DMS53 (cell line): ENCODE data around the gene C19orf25.
A peak's percentile ranks its signal among the peaks of the same experiment; 100 is the strongest.
"Not testable (repeated sequence)": the region's sequence is repeated elsewhere in the genome, so short reads cannot be mapped to it uniquely, and the experiment has no call there.

Source experiments
- DNase-seq: peaks from one replicate; lab custom pipeline; 2025; lab: John Stamatoyannopoulos, UW

C19orf25 gene

DNA sequence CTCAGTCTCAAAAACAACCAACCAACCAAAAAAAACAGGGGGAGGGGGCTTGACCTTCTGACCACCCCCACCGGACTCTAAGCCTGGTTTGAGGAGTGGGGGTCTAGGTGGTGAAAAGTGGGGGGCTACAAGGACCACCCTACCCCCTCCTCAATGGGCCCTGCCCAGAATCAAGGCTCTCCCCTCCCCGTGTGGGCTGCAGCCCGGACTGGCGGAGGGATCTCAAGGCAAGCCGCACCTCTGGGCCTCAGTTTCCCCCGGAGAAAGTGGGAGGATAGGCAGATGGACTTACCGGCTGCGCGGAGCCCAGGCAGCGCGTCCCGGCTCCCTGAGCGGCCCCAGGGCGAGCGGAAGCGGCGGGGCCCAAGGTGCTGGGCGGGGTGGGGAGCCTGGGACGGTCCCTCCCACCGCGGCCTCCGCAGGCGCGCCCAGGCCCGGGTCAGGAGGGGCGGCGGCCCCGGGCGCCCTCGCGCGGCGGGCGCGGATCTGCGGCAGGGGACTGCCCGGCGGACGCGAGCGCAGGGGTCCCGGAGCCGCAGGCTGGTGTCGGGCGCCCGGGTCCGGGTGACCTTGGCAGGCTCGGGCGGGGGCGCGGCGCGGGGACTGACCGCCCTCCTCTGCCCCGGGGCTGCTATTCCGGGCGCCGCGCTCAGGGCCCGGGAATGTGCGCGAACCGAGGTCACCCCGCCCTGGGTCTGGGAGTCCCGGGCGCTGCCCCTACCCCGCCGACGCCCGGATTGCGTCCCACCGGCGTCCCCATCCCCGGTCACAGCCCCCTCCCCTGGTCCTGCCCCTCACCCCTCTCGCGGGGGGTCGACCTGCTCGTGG, 33.9 kb upstream of the C19orf25 start, which contains the start of gene ADAMTSL5:
Gene ADAMTSL5, minus strand, starts transcription at position 349 of the 828 bp plus-strand sequence. CDS start 2,076 bp downstream, outside the sequence.
- peak; percentile 74 for DNase-seq

DNA sequence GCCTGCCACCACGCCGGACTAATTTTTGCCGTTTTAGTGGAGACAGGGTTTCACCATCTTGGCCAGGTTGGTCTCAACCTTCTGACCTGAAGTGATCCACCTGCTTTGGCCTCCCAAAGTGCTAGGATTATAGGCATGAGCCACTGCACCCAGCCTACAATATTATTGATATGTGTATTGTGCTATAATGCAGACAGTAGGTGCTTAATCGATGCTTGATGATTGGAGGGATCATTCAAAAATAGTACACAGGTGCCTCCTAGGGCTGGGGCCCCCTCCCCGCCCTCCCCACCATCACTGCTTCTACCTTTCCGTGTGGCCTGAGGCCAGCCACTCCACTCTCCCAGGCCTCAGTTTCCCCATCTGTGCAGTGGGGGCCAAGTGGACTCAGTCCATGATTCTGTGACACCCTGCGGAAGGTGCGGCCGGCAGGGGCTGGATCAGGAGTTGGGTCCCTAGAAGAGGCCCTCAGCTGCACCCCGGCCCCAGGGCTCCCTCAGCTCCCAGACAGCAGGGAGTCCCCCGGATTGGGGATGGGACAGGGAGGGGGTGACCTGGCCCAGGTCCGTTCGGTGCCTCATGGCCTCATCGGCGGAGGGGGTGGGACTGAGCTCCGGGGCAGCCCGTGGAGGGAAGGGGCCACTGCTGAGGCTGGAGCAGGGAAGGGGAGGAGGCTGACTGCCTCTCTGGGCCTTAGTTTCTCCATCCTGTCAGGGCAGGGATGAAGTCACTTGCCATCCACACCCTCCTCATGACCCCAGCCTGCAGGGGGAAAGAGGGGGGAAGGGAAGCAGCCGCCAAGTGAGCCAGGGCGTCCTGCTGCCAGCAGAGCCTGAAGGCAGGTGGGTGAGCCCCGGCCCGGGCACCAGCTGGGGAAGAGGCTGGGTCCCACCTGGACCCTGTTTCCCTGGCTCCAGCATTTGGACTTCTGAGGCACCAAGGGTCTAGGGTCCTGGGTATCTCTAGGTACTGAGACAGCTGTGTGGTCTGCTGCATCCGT, 32.6 kb upstream of the C19orf25 start:
- no peak for DNase-seq

DNA sequence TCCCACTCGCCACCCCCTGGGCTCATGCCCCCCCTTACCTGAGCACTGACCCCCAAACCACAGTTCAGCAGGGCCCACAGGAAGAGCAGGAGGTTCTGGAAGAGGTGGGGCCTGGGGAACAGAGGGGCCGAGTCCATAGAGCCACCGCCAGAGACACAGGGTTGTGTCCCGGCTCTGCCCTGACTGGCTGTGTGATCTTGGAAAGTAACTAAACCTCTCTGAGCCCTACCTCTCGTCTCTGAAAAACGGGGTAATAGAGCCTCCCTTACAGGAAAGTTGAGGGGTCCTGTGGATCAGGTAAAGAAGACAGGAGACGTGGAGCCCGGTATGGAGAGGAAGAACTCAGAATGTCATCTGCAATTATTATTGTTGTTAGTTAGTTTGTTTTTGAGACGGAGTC, 31.8 kb upstream of the C19orf25 start:
- DNase-seq, result no peak

DNA sequence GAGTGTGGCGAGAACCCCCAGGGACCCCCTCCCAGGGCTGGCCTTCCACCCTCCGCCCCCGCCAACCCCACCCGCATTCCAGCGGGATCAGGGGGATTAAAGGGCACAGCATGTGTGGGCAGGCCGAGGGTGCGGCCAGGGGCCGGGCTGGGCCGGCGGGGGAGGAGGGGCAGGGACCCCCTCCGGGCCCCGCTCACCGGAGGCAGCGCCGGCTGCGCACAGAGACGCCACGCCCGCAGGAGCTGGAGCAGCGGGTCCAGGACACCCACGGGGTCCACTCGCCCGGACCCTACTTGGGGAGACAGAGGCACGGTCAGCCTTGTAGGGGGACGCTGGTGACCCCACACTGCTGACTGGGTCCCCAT, 31.4 kb upstream of the C19orf25 start:
- no peak for DNase-seq

DNA sequence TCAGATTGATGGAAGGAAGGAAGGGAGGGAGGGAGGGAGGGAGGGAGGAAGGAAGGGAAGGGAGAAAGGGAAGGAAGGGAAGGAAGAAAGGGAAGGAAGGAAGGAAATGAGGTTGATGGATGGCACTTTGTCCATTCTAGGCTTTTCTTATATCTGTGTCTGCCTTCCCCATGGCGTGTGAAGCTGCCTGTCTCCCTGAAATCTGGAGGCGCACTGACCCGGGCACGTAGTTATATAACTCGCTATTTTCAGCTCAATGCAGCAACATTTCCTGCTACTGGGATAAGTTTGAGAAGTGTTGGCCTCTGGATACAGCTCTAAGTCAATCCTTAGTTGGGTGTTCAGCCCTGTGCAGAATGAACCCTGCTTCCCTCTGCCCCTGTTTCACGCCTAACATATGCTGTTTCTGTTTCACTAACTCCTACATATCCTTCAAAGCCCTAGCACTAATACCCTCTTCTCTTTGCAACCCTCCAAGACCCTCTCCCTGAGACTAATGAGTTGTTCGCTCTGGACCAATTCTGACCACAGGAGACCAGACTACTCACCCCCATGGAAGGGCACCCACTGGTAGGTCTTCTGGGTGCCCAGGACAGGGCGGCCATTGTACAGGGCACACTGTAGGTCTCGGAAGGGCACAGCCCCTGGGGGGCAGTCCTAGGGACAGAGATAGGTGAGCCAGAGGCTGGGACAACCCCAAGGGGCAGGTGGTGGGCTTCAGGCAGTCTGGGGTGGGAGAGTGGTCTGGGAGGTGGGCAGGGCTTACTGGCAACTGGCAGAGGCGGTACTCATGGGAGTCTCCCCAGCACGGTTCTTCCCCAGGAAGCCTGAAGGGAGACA, 30.8 kb upstream of the C19orf25 start:
- no peak for DNase-seq

DNA sequence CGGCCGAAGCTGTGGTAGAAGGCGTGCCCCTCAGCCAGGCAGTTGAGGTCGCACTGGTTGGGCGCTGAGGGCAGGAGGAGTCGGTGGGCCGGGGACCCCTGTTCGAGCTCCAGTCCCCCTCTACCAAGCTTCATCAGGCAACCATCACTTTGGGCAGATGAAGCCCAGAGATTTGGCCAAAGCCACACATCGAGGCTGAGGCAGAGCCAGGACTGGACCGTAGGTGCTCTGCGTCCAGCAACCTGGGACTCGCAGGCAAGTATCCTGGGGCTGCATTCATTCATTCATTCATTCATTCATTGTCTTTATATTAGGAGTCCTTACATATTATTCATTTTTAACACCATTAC, 29.5 kb upstream of the C19orf25 start:
- no peak for DNase-seq

DNA sequence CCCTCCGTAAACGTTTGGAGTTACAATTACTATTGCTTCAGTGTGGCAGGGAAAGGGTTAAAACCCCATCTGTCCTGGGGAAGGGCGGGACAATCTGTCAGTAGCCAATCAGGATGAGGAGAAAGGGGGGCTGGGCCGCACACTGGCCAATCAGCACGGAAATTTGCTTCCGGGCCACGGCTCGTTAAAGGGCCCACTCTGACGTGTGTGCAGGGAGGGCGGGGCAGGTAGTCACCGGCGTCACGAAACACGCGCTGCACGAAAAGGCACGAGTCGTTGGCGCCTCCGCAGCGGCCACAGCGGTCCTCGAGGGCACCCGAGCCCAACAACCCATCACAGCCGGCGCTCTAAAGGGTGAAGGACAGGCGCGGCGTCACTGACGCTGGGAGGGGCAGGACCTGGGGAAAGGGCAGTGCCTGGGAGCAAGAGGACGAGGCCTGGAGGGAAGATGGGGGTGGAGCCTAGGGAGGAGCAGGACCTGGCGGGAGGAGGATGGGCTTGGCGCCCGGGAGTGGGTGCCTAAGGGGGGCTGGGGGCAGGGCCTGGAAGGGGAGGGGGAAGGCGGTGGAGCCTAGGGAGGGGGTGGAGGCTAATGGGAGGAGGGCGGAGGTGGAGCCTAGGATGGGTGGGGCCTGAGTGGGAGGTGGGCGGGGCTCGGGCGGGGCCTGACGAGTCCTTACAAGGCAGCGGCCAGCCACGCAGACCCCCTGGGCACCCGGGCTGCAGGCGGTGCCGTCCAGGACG, 28.9 kb upstream of the C19orf25 start:
- DNase-seq, result peak; percentile 93

DNA sequence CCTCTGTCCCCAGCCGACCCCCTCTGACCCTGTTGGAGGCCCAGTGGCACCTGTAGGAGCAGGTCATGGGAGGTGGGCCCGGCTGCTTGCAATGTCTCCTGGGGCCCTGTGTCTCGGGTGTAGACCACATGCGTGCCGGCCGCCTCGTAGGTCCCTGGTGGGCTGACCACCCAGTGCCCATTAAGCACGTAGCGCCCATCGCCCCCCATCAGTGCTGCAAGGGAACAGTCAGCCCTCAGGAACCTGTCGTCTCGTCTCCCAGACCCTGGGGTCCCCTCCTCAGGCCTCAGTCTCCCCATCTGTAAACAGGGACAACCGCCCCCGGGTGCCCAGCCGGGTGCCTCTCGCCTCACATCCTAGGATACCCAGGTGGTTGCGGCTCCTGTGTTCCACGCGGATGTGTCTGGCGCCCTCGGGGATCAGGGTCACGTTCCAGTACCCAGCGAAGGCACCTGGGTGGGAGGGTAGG, 28.2 kb upstream of the C19orf25 start:
- DNase-seq, result no peak

DNA sequence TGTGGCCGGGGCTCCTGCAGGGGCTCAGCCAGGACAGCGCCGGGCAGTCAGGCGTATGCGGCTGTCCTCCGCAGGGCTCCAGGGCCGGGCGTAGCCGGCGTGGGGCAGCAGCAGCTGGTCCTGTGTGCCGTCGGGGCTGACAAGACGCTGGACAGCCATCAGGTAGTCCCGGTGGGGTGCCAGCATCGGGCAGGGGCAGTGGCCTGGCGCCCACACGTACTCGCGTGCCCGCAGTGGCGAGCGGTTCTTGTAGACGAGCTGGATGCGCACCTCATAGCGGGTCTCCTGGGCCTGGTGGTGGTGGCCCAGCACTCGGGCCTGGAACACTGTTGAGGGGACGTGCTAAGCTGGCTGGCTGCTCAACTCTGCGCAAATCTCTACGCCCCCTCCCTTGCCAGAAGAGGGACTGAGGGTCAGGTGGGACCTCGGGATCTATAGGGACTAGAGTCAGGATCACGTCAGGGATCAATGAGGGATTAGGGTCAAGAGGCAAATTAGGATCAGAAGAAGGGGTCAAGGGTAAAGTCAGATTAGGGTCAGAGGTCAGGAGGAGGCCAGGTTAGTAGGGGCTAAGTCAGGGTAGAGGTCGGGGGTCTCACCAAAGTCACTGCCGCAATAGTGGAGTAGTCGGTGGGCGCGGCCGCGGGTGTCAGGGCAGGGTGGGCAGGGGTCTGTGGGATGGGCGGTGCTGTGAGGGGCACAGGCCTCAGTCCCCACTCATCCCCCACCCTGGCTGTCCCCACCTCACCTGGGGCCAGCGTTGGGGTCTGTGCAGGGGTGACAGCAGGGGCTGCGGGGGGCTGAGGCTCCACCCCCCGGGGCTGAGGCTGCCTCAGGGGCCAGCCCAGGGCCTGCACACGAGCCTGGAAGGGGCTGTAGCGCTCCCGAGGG, 27.2 kb upstream of the C19orf25 start:
- DNase-seq, result no peak

DNA sequence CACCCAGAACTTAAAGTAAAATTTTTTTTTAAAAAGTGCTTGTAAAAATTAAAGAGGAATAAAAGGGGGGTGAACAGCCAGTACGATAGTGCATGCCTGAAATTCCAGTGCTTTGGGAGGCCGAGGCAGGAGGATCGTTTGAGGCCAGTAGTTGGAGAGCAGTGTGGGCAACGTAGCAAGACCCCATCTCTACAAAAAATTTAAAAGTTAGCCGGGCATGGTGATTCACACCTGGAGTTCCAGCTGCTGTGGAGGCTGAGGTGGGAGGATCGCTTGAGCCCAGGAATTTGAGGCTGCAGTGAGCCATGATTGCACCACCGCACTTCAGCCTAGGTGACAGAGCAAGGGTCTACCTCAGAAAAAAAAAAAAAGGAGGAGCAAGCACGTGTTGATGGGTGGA, 26.0 kb upstream of the C19orf25 start:
- DNase-seq, result no peak

DNA sequence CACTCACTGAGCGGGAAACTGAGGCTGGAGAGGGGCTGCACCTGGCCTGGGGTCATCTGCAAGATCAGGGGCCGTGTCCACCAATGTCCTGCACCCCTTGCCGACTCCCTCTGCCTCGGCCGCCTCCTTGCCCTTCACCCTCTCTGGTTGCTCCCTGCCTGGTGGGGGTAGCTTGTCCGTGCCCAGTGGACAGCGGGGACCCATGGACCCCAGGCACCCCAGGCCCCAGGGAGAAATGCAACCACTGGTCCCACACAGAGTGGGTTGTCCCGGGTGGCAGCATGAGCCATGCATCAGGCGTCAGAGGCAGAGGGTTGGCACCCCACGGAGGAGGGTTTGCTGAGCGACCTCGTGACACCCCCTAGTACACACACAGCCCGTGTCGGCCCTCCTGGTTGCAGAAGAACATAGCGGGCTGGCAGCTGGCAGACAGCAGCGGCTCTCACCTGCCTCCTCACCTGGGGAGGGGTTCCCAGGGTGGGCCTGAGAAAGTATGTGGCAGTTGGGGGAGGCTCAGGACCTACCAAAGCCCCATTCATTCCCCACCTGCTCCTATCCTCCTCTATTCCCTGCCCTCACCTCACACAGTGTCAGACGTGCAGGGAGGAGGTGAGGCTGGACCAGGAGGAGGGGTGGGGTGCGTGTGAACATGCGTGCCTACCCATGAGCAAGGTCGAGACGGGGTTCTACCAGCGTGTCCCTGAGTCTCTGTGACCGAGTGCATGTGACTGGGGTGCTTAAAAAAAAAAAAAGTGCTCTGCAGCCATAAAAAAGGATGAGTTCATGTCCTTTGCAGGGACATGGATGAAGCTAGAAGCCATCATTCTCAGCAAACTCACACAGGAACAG, 25.1 kb upstream of the C19orf25 start:
- no peak for DNase-seq

DNA sequence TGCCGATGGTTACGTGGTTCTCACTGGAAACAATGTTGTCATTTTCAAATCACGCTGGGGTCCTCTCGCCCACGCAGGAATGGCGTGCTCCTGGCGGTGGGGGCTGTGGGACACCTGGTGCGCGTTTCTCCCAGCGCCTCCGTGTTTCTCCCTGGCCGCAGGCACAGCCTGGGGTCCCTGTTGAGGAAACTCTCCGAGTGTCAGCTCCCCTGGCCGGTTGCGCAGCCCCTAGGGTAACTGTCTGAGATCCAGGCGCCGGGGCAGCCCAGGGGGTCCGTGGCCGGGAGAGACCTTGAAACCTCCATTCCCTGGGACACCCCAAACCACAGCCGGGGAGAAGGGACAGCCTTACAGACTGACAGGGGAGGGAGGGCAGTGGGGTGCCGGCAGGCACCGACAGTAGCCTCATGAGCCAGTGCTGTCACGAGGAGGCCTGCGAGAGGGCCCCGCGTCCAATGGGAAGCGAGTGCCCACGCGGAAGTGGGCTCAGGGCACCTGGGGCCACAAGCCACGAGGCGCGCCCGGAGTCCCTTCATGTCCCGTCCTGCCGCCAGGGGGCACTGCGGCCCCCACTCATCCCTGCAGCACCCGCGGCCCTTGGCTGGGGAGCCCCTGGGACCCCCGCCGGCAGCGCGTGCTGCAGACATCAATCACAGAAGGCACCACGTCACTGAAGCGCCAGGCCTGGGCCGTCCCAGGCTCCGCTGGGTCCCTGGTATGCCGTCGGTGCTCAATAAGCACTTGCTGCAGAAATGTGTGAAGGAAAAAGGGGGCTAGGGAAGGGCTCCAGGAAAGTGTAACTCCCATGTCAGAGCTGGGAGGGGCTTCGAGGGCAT, 24.3 kb upstream of the C19orf25 start:
- DNase-seq, result peak; percentile 35

DNA sequence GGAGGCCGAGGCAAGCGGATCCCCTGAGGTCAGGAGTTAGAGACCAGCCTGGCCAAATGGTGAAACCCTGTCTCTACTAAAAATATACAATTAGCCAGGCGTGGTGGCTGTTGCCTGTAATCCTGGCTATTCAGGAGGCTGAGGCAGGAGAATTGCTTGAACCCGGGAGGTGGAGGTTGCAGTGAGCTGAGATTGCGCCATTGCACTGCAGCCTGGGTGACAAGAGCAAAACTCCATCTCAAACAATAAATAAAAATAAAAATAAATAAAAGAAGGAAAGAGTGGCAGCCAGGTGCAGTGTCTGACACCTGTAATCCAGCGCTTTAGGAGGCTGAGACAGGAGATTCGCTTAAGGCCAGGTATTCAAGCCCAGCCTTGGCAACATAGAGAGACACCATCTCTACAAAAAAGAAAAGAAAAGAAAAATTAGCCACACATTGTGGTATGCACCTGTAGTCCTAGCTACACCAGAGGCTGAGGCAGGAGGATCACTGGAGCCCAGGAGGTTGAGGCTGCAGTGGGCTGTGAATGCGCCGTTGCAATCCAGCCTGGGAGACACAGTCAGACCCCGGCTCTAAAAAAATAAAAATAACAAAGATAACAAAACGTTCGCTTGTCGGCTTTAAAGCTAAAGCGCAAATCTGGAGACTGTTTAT, 23.5 kb upstream of the C19orf25 start:
- no peak for DNase-seq

DNA sequence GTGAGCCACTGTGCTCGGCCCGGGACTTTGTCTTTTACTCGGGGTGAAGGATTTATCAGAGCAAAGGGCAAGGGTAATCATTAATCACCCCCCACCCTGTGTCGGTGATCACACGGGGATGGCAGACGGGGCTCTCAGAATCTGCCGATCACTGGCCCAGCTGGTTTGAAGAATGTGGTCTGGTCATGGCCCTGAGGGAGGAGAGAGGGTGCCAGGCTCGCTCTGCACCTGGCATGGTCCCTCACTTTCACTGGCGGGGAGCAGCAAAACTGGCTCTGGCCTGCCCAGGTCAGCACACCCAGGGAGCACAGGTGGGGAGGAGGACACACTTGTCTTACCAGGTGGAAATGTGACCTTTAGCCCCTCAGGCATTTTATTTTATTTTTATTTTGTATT, 22.2 kb upstream of the C19orf25 start:
- DNase-seq, result peak; percentile 63

DNA sequence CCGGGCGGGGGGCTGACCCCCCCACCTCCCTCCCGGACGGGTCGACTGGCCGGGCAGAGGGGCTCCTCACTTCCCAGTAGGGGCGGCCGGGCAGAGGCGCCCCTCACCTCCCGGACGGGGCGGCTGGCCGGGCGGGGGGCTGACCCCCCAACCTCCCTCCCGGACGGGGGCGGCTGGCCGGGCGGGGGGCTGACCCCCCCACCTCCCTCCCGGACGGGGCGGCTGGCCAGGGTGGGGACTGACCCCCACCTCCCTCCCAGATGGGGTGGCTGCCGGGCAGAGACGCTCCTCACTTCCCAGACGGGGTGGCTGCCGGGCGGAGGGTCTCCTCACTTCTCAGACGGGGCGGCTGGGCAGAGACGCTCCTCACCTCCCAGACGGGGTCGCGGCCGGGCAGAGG, 20.2 kb upstream of the C19orf25 start:
- not testable (repeated sequence) for DNase-seq

DNA sequence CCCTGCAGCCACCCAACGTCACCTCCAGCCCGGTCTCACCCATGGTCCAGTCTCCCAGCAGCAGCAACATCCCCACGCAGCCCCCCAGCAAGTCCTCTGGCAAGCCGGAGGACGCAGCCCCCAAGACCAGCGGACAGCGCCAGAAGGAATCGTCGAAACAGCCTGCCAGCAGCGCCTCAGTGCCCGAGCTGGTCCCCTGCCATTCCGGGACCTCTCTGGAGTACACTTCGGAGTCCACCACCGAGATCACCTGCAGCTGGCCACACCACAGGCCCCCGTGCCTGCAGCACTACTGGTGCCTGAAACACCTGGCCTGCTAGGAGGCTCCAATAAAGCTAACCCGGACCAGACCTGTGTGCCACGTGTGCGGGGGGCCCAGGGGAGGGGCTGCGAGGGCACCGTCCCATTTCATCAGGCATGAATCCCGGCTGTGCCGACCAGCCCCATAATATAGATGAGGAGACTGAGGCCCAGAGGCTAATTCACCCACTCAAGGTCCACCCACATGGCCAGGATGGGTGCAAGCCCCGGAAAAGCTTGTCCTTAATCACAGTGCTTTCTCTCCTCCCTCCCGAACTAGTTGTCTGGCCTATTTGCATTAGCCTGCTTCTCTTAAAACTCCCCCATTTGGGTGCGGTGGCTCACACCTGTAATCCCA, 18.7 kb upstream of the C19orf25 start:
- DNase-seq, result no peak
